ENCODE data around the gene PLIN4.
A peak's percentile ranks its signal among the peaks of the same experiment; 100 is the strongest.
"Not testable (repeated sequence)": the region's sequence is repeated elsewhere in the genome, so short reads cannot be mapped to it uniquely, and the experiment has no call there.

The PLIN4 gene

DNA sequence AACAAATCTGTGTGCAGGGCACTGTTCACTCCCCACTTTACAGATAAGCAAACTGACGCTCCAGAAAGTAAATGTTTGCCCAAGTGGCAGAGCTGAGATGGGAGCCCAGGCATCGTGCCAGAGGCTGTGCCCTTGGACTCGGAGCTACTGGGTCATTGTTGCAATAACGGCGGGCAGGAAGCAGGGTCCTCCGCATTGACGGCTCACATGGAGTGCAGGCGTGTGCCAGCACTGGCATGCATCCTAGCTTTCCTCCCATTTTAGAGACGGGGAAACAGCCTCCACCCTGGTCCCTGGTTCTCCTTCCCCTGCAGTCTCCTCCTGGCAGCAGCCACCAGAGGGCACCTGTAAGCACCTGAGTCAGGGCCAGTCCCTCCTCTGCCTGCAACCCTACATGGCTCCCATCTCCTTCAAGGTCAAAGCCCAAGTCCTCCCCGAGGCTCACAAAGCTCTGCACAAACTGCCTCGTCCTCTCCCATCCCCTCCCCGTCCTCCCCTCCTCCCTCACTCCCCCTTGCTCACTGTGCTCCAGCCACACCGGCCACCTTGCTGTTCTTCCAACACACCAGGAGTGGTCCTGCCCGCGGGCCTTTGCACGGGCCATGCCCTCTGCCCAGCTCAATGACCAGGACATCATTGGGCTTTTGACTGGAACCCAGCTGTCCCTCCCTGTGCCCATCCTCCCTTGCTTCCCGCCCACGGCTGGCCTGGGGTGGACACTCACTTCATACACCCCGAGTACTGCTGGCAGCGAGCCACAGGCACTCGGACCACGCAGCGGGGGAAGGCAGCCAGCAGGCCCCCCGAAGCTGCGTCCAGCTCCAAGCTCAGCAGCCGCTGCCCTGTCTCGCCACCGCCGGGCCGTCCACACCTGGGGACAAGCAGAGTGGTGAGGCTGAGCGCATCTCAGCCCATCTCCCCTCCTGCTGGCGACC lies 29.3 kb upstream of the PLIN4 start:
- DNase-seq: peak; percentile 24

DNA sequence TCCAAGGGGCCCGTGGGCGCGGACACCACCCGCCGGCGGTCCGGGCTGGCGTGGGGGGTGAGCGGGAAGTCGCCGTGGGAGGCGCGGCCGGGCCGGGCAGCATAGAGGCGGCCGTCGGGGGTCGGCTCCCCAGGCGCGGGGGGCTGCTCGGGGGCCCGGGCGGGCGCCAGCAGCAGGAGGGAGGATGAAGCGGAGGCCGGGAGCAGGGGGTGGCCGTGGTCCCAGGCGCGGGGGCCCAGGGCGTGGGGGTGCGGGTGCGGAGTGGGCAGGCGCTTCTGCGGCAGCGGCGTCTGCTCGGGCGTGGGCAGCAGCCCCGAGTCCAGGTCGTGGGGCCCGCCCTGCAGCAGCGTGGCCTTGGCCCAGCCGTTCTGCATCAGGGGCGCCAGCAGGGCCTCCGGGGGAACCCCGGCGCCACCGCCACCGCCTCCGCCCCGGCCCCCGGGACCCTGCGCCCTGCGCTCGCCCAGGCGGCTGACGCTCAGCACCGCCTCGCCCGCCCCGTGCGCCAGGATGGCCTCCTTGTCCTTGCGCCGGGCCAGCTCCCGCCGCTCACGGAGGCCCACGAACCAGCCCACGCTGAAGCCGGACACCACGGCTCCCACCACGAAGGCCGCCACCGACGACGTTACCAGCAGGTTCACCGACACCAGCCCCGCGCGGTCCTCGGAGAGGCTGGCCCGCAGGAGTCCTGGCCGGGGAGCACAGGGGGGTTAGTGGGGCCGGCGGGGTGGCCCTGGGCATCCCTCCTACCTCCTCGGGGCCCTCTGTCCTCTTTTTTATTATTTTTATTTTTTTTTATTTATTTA lies 25.8 kb upstream of the PLIN4 start:
- DNase-seq: no peak

DNA sequence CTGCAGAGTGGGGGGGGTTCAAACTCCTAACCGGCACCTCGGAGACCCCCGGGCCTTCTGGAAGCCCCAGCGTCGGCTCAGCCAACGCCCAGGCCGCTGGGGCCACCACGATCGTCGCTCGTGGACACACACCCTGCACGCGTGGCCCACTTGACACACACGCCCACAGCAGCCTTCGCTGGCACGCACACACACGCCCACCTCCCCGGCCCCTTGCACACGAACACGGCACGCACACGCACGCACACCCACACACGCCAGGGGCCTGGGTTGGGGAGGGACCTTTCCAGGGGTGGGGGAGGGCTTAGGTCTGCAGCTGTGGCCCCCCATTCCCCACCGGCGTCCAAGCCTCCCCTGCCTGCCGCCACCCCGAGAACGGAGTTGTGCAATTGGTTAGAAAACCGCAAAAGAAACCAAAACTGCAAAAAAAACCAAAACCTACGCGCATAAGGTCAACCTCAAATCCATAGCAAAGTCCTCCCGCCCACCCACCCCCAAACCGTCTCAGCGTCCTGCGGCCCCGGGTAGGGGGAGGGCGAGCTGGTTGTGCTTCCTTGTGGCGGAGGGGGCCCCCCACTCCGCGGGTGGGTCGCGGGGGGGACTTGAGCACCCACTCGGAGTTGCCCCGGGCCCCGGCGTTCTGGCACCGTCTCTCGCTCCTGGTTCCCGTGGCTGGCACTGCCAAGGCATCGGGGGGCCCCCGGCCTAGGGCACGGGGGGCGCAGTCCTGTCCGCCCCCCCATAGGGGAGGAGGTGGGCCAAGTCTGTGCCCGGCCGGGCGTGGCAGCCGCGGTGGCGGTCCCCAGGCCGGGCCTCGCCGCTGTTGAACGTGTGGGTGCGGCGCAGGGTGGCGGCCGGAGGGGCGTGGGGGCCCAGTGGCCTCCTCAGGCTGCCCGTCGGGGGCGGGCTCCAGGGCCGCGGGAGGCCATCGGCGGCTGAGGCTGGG lies 24.9 kb upstream of the PLIN4 start:
- DNase-seq: no peak

DNA sequence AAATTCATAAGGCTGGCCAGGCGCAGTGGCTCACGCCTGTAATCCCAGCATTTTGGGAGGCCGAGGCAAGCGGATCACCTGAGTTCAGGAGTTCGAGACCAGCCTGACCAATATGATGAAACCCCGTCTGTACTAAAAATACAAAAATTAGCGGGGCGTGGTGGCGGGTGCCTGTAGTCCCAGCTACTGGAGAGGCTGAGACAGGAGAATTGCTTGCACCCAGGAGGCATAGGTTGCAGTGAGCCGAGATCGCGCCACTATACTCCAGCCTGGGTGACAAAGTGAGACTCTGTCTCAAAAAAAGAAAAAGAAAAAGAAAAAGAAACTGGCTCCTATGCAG lies 23.5 kb upstream of the PLIN4 start:
- DNase-seq: not testable (repeated sequence)

DNA sequence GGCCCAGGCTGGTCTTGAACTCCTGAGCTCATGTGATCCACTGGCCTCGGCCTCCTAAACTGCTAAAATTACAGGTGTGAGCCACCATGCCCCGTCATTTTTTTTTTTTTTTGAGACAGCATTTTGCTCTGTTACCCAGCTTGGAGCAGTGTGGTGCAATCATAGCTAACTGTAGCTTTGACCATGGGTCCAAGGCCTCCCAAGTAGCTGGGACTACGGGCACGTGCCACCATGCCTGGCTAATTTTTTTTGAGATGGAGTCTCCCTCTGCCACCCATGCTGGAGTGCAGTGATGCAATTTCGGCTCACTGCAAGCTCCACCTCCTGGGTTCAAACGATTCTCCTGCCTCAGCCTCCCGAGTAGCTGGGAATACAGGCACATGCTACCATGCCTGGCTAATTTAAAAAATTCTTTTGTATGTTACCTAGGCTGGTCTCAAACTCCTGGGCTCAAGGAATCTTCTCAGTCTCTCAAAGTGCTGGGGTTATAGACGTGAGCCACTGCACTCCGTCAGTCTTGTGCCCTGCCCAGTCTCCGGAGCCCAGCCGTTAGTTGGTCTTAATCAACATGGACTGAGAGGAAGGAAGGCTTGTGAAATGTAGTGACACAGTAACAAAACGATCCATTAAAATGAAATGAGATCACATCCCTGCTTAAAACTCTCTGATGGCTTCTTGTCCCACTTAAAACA lies 23.0 kb upstream of the PLIN4 start:
- DNase-seq: no peak

DNA sequence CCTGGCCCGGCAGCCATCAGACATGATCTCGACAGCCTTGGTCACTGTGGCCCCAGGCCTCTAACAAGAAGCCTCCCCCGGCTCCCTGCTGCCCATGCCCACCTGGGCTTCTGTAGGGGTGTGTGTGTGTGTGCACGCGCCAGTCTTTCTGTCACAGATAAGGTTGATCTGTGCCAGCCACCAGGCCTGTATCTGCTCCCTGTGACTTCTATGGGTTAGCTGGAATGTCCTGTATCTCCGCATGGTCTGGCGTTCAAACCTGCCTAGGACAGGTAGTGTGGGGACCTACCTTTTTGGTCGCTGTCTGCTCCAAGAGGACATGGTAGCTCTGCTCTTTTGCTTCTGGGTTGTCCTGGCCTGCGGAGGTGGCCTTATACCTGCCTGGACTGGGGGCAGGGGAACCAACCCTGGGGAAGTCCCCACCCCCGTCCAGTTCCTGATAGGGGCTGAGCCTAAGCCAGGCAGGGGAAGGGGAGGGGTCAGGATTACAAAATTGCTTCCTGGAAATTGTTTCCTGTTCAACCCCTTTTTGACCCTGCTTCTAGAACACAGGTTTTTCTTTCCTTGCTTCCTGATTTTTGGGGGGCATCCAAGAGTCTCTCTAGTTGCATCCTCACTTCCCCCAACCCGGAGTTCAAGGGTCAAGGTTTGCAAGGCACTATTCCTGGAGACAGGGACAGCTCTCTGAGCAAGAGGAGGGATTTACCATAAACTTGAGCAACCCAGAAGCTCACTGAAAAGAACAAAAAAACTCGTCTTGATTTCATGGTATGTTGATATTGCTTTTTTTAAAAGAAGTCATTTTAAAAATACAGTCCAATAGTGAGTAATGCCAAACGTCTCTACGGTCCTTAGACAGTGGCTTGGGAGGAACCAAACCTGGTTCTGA lies 21.7 kb upstream of the PLIN4 start, which contains the start of gene LRG1:
LRG1 (minus strand) TSS at position 344 of the 889 bp plus-strand sequence; CDS start at position 321, 23 bp downstream.
- DNase-seq: no peak

DNA sequence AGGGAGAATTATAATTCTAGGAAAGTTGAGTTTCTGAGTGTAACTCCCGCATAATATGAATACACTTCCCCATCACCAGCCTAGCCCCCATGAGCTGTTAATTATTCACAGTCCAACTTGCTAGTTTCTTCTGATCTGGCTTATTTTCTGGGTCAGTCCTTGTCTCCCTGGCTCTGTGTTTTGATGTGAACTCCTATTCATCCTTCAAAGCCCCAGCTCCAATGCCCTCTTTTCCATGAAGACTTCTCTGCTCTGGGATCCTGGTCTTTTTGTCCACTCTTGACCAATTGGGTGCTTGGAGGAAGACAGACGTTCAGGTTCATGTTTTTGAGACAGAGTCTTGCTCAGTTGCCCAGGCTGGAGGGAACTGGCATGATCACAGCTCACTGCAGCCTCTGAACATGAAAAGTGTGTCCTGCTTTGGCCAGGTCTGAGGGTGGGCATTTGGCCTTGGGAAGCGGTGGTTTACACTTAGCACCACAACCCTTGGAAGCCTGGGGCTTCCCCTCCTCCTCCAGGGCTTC lies 20.9 kb upstream of the PLIN4 start:
- no peak for DNase-seq

DNA sequence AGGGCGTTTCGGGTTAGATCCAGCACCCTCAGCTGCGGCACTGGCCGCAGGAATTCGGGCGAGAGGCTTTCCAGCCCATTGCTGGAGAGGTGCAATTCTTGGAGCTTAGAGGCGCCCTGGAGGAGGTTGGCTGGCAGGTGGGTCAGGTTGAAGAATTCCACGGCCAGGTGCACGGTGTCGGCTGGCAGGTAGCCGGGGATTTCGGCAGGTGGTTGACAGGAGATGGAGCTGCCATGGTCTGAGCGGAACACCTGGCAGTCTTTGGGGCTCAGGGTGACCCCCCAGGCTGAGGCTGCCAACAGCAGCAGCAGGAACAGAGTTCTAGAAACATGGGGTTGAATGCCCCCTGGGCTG lies 20.3 kb upstream of the PLIN4 start:
- no peak for DNase-seq

DNA sequence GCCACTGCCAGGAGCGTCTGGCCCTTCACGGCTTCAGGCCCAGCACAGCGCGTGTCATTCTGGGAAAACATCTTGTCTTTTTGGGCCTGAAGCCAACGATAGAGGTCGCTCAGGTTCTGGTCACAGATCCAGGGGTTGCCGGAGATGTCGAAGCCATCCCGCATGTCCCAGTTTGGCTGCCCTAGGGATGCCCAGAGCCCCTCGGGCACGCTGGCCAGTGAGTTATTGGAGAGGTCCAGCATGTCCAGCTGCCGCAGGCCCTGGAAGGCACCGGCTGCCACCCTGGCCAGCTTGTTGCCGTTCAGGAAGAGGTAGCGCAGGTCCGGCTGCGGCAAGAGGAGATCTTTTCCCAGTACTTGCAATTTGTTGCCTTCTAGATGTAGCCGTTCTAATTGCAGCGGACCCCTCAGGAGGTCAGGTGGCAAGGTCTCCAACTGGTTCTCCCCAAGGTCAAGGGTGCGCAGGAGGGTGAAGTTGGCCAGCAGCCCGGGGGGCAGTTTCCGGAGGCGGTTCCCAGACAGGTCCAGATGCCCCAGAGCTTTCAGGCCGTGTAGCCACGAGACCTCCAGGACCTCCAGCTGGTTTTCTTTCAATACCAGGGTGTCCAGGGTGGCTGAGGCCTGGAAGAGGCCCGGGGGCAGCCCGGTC lies 19.8 kb upstream of the PLIN4 start:
- no peak for DNase-seq

DNA sequence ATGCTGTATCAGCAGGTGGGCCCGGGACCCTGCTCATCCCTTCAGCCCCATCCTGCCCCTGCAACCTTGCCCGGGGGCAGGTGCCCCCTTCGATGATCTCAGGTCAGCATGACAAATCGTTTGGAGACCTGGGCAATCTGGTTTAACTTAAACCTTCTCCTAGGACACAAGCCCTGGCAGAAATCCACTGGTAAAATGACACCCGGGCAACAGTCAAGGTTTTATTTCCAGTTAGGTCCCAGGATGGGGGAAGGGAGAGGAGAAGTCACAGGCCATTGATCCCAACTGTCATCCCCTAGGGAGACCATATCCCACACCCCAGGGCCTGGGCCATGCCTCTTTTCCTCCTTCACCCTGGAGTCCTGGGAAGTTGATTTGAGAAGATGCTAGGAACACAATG lies 18.5 kb upstream of the PLIN4 start:
- DNase-seq: no peak

DNA sequence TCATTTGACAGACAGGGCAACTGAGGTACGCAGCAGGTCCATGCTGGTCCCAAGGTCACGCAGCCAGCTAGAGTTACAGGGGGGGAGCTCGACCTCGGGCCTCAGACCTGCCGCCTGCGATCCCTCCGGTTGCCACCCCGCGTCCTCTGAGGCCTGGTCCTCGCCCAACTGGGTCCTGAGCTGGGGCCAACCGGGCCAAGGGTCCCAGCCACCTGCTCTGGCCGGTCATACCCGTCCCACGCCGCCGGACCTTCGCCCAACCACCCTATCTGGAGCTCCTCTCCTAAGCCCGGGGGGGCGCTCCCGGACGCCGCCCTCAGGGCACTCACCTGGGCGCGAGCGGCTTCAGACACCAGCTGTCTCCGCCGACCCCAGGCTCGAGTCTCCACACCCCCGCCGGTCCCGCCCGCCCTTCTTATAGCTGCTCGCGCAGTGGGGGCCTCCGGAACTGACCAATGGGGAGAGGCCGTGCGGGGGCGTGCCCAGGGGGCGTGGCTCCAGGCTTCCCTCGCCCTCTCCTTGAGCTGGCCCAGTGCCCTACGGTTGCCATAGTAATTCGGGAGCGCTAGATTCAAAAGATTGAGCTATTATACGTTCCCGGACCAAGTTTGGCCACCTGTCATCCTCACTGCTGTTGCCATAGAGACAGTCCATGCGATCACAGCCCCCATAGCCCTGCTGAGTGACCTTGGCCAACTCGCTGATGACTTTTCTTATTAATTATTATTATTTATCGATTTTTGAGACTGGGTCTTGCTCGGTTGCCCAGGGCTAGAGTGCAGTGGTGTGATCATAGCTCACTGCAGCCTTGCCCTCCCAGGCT lies 16.8 kb upstream of the PLIN4 start, which contains the start of gene PLIN5:
PLIN5 (minus strand) TSS at position 389 of the 823 bp plus-strand sequence. CDS start 1,150 bp downstream, outside the sequence.
- DNase-seq: peak; percentile 49

DNA sequence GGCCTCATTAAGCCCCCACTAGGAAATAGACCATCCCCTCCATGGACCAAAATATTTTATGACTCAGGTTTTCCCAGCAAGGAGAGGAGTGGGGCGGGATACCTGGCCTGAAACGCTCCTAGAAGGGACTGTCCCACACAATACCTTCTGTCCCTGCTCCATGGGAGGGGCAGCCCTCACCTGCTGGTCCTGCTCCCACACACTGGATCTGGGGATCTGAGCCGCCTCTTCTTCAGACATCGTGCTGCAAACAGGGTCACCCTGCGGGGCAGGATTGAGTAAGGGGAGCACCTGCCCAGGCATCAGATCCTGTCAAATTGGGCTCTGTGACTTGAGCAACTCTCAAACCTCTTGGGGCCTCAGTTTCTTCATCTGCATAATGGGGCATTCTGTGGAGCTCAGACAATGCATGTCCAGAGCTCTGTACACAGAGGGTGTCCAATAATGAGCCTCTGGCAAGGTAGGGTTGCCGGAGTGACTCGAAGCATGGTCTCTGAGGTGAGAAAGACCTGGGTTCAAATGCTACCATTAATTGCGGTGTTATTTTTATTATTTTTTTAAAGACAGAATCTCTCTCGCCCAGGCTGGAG lies 15.6 kb upstream of the PLIN4 start:
- DNase-seq: no peak

DNA sequence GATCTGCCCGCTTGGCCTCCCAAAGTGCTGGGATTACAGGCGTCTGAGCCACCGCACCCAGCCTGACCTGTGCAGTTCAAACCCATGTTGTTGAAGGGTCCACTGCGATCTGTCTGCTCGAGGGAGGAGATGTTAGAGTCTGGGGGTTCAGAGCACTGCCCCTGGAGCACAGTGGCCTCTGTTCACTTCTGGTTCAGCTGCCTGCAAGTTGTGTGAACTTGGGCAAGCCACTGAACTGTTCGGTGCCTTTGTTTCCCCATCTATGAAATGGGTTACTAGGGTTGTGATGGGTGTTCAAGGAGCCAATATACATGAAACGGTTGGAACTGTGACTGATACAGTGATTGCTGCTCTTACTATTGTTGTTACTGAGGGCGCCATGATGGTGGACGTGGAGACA lies 15.0 kb upstream of the PLIN4 start:
- DNase-seq: no peak

DNA sequence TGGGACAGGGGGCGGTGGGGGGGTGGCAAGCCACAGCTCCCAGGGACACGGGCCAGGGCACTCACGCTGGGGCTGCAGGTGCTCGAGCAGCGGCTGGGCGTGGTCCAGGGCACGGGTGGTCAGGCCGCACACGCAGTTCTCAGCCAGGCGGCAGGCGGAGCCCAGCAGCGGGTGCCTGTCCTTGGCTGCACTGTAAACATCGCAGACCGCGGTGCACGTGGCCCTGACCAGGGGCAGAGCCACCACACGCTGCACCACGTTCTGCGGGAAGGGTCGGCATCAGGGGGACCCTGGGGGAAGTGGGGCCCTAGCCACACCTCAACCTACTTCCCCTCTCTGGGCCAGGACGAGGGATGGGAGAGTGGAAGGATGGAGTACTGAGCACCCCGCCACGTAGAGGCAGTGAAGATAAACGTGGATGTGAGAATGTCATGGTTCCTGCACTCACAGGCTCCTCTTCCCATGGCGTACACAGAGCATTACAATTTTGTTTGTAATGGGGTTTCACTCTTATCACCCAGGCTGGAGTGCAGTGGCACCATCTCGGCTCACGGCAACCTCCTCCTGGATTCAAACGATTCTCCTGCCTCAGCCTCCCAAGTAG lies 13.4 kb upstream of the PLIN4 start:
- DNase-seq: no peak

DNA sequence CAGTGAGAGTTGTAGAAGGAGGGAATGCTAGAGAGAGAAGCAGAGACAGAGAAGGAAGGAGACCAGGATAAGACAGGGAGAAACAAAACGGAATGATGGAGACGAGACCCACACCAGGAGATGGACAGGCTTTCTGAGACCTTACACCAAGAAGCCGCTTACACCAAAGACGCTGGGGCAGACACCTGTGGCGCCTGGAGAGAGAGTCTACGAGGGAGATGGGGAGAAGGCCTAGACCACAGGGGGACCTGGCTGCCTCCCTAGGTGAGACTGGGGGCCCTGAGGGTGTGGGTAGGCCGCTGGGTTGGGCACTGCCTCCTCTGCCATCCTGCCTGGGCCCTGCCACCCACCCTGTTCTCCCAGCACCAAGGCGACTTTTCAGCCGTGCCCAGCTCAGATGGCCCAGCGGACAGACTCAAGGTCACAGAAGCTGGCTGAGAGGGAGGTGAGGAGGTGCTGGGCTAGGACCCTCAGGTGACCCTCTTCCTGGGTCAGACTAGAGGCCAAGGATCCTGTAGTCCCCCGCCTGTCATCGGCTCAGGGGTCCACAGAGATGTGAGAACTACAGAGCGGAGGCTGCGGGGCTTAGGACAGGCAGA lies 11.7 kb upstream of the PLIN4 start:
- DNase-seq: no peak

DNA sequence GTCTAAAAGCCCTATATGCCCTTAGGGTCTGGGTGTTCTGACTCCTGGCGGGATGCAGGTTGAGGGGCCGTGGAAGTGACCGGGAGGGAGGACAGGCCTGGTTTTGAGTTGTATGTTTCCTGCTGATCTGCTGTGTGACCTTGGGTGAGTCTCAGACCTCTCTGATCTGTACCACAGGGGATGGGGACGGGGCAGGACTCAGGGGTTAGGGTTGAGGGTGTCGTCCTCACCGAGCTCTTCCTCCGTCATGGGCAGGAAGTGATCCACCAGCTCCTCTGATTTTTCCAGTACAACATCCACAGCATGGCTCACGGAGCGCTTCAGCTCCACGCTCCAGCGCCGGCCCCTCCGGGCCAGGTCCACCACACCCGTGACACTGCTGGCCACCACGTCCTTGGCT lies 10.6 kb upstream of the PLIN4 start:
- DNase-seq: no peak

DNA sequence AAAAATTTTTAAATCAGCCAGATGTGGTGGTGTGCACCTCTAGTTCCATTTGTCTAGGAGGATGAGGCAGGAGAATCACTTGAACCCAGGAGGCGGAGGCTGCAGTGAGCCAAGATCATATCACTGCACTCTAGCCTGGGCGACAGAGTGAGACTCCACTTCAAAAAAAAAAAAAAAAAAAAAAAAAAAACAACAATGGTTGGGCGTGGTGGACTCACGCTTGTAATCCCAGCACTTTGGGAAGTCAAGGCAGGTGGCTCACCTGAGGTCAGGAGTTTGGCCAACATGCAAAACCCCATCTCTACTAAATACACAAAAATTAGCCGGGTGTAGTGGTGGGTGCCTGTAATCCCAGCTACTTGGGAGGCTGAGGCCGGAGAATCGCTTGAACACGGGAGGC lies 9.1 kb upstream of the PLIN4 start:
- not testable (repeated sequence) for DNase-seq

DNA sequence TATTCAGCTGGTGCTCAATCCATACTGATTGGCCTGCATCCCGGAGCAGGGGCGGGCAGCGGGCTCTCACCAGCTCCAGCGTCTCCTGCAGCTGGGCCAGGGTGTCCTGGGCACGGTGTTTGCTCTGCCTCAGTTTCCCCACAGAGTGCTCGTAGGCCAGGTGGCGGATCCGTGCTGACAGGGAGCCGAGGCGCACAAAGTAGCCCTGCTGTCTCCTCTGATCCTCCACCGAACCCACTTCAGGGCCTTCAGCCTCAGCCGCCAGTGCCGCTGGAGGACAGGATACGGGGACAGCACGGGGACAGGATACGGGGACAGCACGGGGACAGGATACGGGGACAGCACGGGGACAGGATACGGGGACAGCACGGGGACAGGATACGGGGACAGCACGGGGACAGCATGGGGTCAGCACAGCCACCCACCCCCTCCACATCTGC lies 7.3 kb upstream of the PLIN4 start:
- DNase-seq: no peak
